ENCODE measurements around the gene ELL. TPM values are rescaled to one million over a fixed set of nuclear protein-coding genes. Genes with fewer than 3 reads are reported as not detected.

The ELL gene
- total RNA-seq, 1 experiment from 2014 or later = 17.0 TPM

DNA sequence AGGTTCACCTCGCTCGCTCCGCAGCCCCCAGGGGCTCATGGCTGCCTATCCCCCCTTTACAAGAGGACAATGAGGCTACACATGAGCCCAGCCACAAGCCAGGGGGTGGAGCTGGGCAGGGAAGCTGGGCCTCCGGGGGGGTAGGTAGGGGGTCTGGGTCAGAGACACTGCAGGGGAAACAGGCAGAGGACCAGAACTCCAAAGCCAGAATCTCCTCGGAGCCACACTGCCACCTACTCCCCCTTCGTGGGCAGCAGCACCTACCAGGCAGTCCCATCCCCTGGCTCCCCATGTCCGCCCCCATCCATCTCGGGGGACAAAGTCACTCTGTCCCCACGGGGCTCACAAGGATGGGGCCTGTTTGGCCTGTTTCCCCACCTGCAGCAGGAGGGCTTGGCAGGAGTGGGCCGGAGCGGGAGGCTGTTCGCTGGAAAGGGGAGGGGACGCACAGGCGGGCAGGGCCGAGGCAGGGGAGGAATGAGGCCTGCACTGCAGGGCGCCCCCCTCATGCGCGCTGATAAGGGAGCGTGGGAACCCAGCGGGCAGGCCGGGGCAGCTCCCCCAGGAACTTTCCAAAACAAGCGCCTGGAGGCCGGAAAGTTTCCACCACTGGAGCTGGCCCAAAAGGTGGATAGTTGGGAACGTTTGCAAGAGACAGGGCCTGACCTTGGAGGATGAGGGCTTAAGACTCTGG lies 83.4 kb downstream of the ELL start:
- Histone ChIP-seq H3K4ac (ENCODE audit: low read depth, low read length) (no peak overlapping the region), H3K4me1 (ENCODE audit: insufficient read depth, low read length) (peaks cover 7% of the 10 kb centered on the region; the same call in 1 of the 2 replicates), H3K23ac (ENCODE audit: insufficient read length, low read depth, low read length) (no peak overlapping the region), H3K9me3 (ENCODE audit: control insufficient read depth, low read depth, low read length) (no peaks in the 10 kb centered on the region), H3K27ac (ENCODE audit: insufficient read length, low read depth, low read length) (no peak overlapping the region), H2BK15ac (ENCODE audit: low read depth, low read length) (no peak overlapping the region), H2AFZ (ENCODE audit: low read length) (no peak overlapping the region), H4K20me1 (ENCODE audit: control insufficient read depth, insufficient read depth, insufficient read length) (peaks cover 3% of the 10 kb centered on the region), H2AK5ac (ENCODE audit: insufficient read length, low read length) (no peak overlapping the region), H2BK5ac (ENCODE audit: insufficient read length, low read length) (no peak overlapping the region), H2BK120ac (ENCODE audit: low read depth, low read length, poor library complexity, severe bottlenecking) (no peak overlapping the region), H3K27me3 (ENCODE audit: insufficient read depth, low read length) (no peaks in the 10 kb centered on the region), H4K8ac (replicated peaks; ENCODE audit: insufficient read length, low read depth, low read length) (no peak overlapping the region), H3K79me1 (ENCODE audit: insufficient read depth, low read depth, low read length, poor library complexity, severe bottlenecking) (no peaks in the 10 kb centered on the region), H3K9ac (ENCODE audit: extremely low read depth, insufficient read length, low read length) (no peak overlapping the region), H3K56ac (ENCODE audit: insufficient read length, low read depth, low read length) (no peak overlapping the region), H2BK20ac (ENCODE audit: low read depth, low read length, poor library complexity, severe bottlenecking) (no peak overlapping the region), H3T11ph (ENCODE audit: low read length) (no peak overlapping the region), H3K79me2 (ENCODE audit: insufficient read depth, low read length) (no peaks in the 10 kb centered on the region), H3K18ac (ENCODE audit: insufficient read length, low read depth, low read length) (no peak overlapping the region), H4K5ac (ENCODE audit: insufficient read length, low read depth, low read length) (no peak overlapping the region), H4K91ac (ENCODE audit: insufficient read length, low read depth, low read length) (no peak overlapping the region), H3K14ac (ENCODE audit: insufficient read depth, low read length) (peak overlapping the region; percentile 18; the same call in 1 of the 2 replicates), H3K4me2 (ENCODE audit: insufficient read depth, insufficient read length, low read length) (peak overlapping the region; percentile 46), H2BK12ac (ENCODE audit: insufficient read length, low read depth, low read length) (no peak overlapping the region), H3K23me2 (ENCODE audit: insufficient read length, low read depth, low read length, poor library complexity, severe bottlenecking) (peaks cover 10% of the 10 kb centered on the region)
- Mint-ChIP-seq H3K9me3 (peaks cover 3% of the 10 kb centered on the region in 2 experiments; a peak in 4 of 5 replicates), H3K4me3 (peak overlapping the region; percentile 60 to 74), H3K27ac (peak overlapping the region; percentile 74 to 89 (median 88); a peak in 3 of 7 replicates), H3K36me3 (ENCODE audit: insufficient read depth in 1 of 3, low read depth in 3 of 3) (peaks cover 7 to 30% (median 22%) of the 10 kb centered on the region in 3 experiments), H3K27me3 (ENCODE audit: low read depth) (peaks cover 3% of the 10 kb centered on the region), H3K4me1 (peaks cover 29 to 34% of the 10 kb centered on the region in 2 experiments)
- DNase-seq = peak; percentile 73
- WGBS (ENCODE audit: extremely low coverage, insufficient read length, low lambda C conversion rate) = no CpG with 5 or more reads among the region's 24 CpGs
- TF ChIP-seq, protein P1, sequence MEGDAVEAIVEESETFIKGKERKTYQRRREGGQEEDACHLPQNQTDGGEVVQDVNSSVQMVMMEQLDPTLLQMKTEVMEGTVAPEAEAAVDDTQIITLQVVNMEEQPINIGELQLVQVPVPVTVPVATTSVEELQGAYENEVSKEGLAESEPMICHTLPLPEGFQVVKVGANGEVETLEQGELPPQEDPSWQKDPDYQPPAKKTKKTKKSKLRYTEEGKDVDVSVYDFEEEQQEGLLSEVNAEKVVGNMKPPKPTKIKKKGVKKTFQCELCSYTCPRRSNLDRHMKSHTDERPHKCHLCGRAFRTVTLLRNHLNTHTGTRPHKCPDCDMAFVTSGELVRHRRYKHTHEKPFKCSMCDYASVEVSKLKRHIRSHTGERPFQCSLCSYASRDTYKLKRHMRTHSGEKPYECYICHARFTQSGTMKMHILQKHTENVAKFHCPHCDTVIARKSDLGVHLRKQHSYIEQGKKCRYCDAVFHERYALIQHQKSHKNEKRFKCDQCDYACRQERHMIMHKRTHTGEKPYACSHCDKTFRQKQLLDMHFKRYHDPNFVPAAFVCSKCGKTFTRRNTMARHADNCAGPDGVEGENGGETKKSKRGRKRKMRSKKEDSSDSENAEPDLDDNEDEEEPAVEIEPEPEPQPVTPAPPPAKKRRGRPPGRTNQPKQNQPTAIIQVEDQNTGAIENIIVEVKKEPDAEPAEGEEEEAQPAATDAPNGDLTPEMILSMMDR (conservative IDR thresholded peaks at IDR 0.05) = no peak
